ENCODE results near the gene MVK.

- TF ChIP-seq POLR2A (IDR thresholded peaks at IDR 0.05; ENCODE audit: extremely low read depth, insufficient read length) (no peak), CTCF (IDR thresholded peaks at IDR 0.05; ENCODE audit: low read depth, low read length) (no peak), MYC (IDR thresholded peaks at IDR 0.05; ENCODE audit: low read depth, low read length) (no peak)
Observed at GRCh38 chr12:109618082-109618481, 44.5 kb downstream of the MVK start.

Measured in NB4 (cell line).